Activated T-cell treated with anti-CD3 and anti-CD28 coated beads, Interleukin-2, amount 50 U/mL, for 24 hours (primary cell): ENCODE results near the gene COL16A1.

Source experiments
- DNase-seq: peaks from one replicate; pipeline ENCODE4 v3.0.0-alpha.2; 2020
- H3K27ac Mint-ChIP-seq: 2 replicates; pipeline ENCODE4 v1.8.0; 2020; ENCODE audit warnings: mild to moderate bottlenecking, mixed read lengths
- H3K27me3 Mint-ChIP-seq: 2 replicates; pipeline ENCODE4 v1.8.0; 2020; ENCODE audit warnings: mixed read lengths
- H3K36me3 Mint-ChIP-seq: 2 replicates; pipeline ENCODE4 v1.8.0; 2020; ENCODE audit warnings: low read depth, mixed read lengths
- H3K4me1 Mint-ChIP-seq: 2 replicates; pipeline ENCODE4 v1.8.0; 2020; ENCODE audit warnings: low read depth, mixed read lengths
- H3K4me3 Mint-ChIP-seq: 2 replicates; pipeline ENCODE4 v1.8.0; 2020; ENCODE audit warnings: mild to moderate bottlenecking, moderate library complexity, mixed read lengths
- H3K9me3 Mint-ChIP-seq: 2 replicates; pipeline ENCODE4 v1.8.0; 2020; ENCODE audit warnings: mixed read lengths

The COL16A1 gene

GRCh38 chr1:31742462-31743212, 38.8 kb upstream of the COL16A1 start:
- Mint-ChIP-seq H3K36me3 (no peaks in the 10 kb centered on the region), H3K9me3 (no peaks in the 10 kb centered on the region), H3K4me1 (peaks cover 8% of the 10 kb centered on the region), H3K4me3 (no peak overlapping the region), H3K27me3 (no peaks in the 10 kb centered on the region), H3K27ac (no peak overlapping the region)
- DNase-seq, result no peak

- Mint-ChIP-seq H3K36me3 (no peaks in the 10 kb centered on the region), H3K27me3 (no peaks in the 10 kb centered on the region), H3K4me1 (peaks cover 20% of the 10 kb centered on the region), H3K4me3 (no peak overlapping the region), H3K27ac (peak overlapping the region; percentile 8), H3K9me3 (no peaks in the 10 kb centered on the region)
- peak; percentile 67 for DNase-seq
Measured at GRCh38 chr1:31739346-31739745, 35.5 kb upstream of the COL16A1 start.

- no peaks in the 10 kb centered on the region for H3K36me3 Mint-ChIP-seq
- H3K4me1 Mint-ChIP-seq, result peaks cover 20% of the 10 kb centered on the region
- DNase-seq, result peak; percentile 41
- no peaks in the 10 kb centered on the region for H3K9me3 Mint-ChIP-seq
- no peaks in the 10 kb centered on the region for H3K27me3 Mint-ChIP-seq
- no peak overlapping the region for H3K27ac Mint-ChIP-seq
- H3K4me3 Mint-ChIP-seq, result no peak overlapping the region
Measured at GRCh38 chr1:31736675-31737074, 32.9 kb upstream of the COL16A1 start.

GRCh38 chr1:31735571-31735970, 31.8 kb upstream of the COL16A1 start:
- Mint-ChIP-seq H3K27me3 (no peaks in the 10 kb centered on the region), H3K27ac (no peak overlapping the region), H3K36me3 (no peaks in the 10 kb centered on the region), H3K4me1 (peaks cover 20% of the 10 kb centered on the region), H3K9me3 (no peaks in the 10 kb centered on the region), H3K4me3 (no peak overlapping the region)
- DNase-seq, result no peak

GRCh38 chr1:31734582-31735107, 30.8 kb upstream of the COL16A1 start:
- no peak overlapping the region for H3K4me3 Mint-ChIP-seq
- H3K27ac Mint-ChIP-seq, result no peak overlapping the region
- no peaks in the 10 kb centered on the region for H3K36me3 Mint-ChIP-seq
- H3K27me3 Mint-ChIP-seq, result no peaks in the 10 kb centered on the region
- no peak for DNase-seq
- peaks cover 18% of the 10 kb centered on the region for H3K4me1 Mint-ChIP-seq
- H3K9me3 Mint-ChIP-seq, result no peaks in the 10 kb centered on the region

- no peak overlapping the region for H3K27ac Mint-ChIP-seq
- peaks cover 13% of the 10 kb centered on the region for H3K4me1 Mint-ChIP-seq
- no peaks in the 10 kb centered on the region for H3K36me3 Mint-ChIP-seq
- H3K9me3 Mint-ChIP-seq, result no peaks in the 10 kb centered on the region
- DNase-seq, result no peak
- H3K27me3 Mint-ChIP-seq, result no peaks in the 10 kb centered on the region
- no peak overlapping the region for H3K4me3 Mint-ChIP-seq
Measured at GRCh38 chr1:31733389-31734219, 29.8 kb upstream of the COL16A1 start.

GRCh38 chr1:31732751-31733289, 29.0 kb upstream of the COL16A1 start:
- no peaks in the 10 kb centered on the region for H3K27me3 Mint-ChIP-seq
- H3K36me3 Mint-ChIP-seq, result no peaks in the 10 kb centered on the region
- no peak overlapping the region for H3K4me3 Mint-ChIP-seq
- H3K4me1 Mint-ChIP-seq, result peaks cover 13% of the 10 kb centered on the region
- no peaks in the 10 kb centered on the region for H3K9me3 Mint-ChIP-seq
- H3K27ac Mint-ChIP-seq, result no peak overlapping the region
- DNase-seq, result no peak

GRCh38 chr1:31732343-31732742, 28.5 kb upstream of the COL16A1 start:
- no peak for DNase-seq
- no peaks in the 10 kb centered on the region for H3K27me3 Mint-ChIP-seq
- no peaks in the 10 kb centered on the region for H3K9me3 Mint-ChIP-seq
- no peak overlapping the region for H3K27ac Mint-ChIP-seq
- H3K4me3 Mint-ChIP-seq, result no peak overlapping the region
- peaks cover 13% of the 10 kb centered on the region for H3K4me1 Mint-ChIP-seq
- no peaks in the 10 kb centered on the region for H3K36me3 Mint-ChIP-seq

- H3K36me3 Mint-ChIP-seq, result no peaks in the 10 kb centered on the region
- no peak overlapping the region for H3K27ac Mint-ChIP-seq
- no peaks in the 10 kb centered on the region for H3K27me3 Mint-ChIP-seq
- DNase-seq, result no peak
- H3K9me3 Mint-ChIP-seq, result no peaks in the 10 kb centered on the region
- H3K4me3 Mint-ChIP-seq, result no peak overlapping the region
- peaks cover 3% of the 10 kb centered on the region for H3K4me1 Mint-ChIP-seq
Measured at GRCh38 chr1:31731049-31731565, 27.3 kb upstream of the COL16A1 start.

- Mint-ChIP-seq H3K27ac (no peak overlapping the region), H3K36me3 (no peaks in the 10 kb centered on the region), H3K4me1 (no peaks in the 10 kb centered on the region), H3K9me3 (no peaks in the 10 kb centered on the region), H3K27me3 (no peaks in the 10 kb centered on the region), H3K4me3 (no peak overlapping the region)
- DNase-seq, result no peak
Measured at GRCh38 chr1:31730336-31731048, 26.7 kb upstream of the COL16A1 start.

GRCh38 chr1:31727849-31728248, 24.0 kb upstream of the COL16A1 start:
- Mint-ChIP-seq H3K4me3 (no peak overlapping the region), H3K36me3 (no peaks in the 10 kb centered on the region), H3K9me3 (no peaks in the 10 kb centered on the region), H3K4me1 (no peaks in the 10 kb centered on the region), H3K27ac (no peak overlapping the region), H3K27me3 (no peaks in the 10 kb centered on the region)
- DNase-seq, result no peak

GRCh38 chr1:31727195-31727594, 23.4 kb upstream of the COL16A1 start:
- Mint-ChIP-seq H3K4me3 (no peak overlapping the region), H3K27ac (no peak overlapping the region), H3K27me3 (no peaks in the 10 kb centered on the region), H3K36me3 (no peaks in the 10 kb centered on the region), H3K4me1 (no peaks in the 10 kb centered on the region), H3K9me3 (no peaks in the 10 kb centered on the region)
- DNase-seq, result no peak

GRCh38 chr1:31726715-31727114, 22.9 kb upstream of the COL16A1 start:
- no peaks in the 10 kb centered on the region for H3K4me1 Mint-ChIP-seq
- H3K27me3 Mint-ChIP-seq, result peaks cover 2% of the 10 kb centered on the region
- peak overlapping the region; percentile 7 for H3K27ac Mint-ChIP-seq
- H3K36me3 Mint-ChIP-seq, result no peaks in the 10 kb centered on the region
- no peak overlapping the region for H3K4me3 Mint-ChIP-seq
- H3K9me3 Mint-ChIP-seq, result no peaks in the 10 kb centered on the region
- no peak for DNase-seq
